ENCODE data around the gene MAP3K6.

GRCh38 chr1:27356277-27356618 lies 10.5 kb downstream of the MAP3K6 start:
- TF ChIP-seq EP300 (IDR thresholded peaks at IDR 0.05) (no peak), POLR2AphosphoS5 (IDR thresholded peaks at IDR 0.05) (no peak), CTCF (IDR thresholded peaks at IDR 0.05) (no peak)
